GM21825 (cell line): ENCODE data around the gene CHRDL2.
"Not testable (repeated sequence)": the region's sequence is repeated elsewhere in the genome, so short reads cannot be mapped to it uniquely, and the experiment has no call there.

Source experiments
- ATAC-seq: cut with Tn5 transposase; IDR thresholded peaks from one replicate; pipeline ENCODE4 v1.9.1; 2021; ENCODE audit warnings: mild to moderate bottlenecking, moderate library complexity; ENCODE audit not compliant: unreplicated experiment

The CHRDL2 gene

DNA sequence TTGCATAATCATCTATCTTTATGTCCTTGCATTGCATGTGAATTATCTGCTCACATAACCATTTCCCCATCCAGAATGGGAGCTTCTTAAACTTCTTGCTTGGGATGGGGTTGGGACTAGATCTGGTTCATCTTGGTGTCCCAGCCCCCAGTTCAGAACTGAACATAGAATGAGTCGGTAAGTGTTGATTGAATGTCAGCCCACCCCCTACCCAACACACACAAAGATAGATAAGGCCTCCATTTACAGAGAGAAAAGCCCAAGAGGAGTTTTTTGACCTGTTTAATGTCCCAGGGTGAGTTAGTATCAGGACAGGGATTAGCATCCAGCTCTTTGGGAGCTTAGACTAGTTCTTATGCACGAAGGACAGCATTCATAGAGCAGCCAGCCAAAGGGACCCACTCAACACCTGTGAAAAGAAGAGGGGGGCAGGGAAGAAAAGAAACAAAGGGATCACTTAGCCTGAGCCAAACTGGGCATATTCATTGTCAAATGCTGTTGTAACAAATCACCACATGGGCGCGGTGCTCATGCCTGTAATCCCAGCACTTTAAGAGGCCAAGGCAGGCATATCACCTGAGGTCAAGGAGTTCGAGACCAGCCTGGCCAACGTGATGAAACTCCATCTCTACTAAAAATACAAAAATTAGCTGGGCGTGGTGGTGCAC, 57.4 kb downstream of the CHRDL2 start:
- no peak for ATAC-seq

DNA sequence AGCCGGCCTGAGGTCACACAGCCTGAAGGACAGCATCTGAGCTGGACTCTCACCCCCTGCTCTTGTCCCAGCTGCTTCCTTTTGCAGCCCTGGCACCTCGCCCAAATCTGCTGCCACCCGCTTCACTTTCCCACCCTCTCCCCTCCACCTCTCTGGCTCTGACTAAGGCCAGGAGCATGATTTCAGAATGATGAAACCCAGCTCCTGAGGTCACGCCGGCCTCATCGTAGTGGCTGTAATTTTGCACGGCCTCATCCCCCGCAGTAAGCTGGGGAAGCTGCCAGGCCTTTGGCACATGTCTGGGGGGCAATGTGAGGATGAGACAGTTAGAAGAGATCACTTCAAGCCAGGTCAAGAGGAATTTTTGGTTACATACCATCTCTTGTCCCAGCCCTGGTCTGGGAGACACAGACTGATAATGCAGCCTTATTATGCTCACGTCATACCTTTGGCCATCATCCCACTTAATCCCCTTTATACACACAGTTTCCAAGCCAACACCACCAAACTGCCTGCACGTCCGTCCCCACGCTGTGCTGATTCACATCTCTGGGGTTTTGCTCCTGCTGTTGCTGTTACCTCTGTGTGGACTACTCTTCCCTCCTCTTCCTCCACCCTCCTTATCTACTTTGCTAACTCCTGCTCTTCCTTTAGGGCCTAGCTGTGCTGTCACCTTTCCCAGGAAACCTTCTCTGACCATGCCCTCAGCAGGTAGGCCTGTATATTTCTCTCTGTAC, 58.1 kb downstream of the CHRDL2 start:
- no peak for ATAC-seq

DNA sequence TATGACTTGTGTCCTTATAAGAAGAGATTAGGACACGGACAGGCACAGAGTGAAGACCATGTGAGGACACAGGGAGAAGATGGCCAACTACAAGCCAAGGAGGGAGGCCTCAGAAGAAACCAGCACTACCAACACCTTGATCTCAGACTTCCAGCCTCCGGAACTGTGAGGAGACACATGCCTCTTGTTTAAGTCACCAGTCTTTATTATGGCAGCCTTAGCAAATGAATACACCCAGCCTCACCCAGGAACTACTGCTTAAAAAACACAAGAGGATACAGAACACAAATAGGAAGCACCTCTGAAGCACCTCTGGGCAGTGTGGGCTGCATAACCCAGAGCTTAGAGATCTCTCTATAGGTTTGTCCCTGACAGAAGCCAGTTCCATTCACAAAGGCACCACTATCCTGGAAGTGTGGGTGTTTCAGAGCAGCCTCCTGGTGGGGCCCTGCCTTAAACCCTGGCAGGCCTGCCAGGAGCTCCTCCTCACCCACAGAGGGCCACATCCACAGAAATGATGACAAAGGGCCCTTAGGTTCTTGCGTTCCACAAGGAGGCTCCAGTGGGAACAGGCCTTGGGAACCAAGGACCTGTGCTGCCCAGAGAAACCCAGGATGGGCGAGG, 58.8 kb downstream of the CHRDL2 start:
- no peak for ATAC-seq

- no peak for ATAC-seq
These were observed 59.6 kb downstream of the CHRDL2 start for GRCh38 chr11:74671520-74672196.

DNA sequence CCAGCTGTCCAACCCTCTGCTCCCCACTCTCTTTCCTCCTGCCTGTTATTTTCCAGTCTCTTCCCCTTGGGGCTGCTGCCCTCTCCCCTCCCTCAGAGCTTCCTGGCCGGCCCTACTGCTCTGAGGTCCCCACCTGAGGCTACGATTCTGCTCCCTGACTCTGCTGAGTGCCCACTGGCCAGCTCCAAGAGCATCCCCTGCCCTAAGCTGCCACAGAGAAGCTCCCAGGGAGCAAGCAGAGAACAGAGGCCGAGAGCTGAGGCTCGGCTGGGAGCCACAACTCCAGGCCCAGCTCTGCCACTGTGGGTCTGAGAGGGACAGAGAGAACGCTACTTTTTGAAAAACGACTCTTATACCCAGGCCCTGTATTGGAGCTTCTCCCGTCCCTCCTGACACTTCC, 61.1 kb downstream of the CHRDL2 start:
- no peak for ATAC-seq

GRCh38 chr11:74669211-74670160, 61.7 kb downstream of the CHRDL2 start:
- no peak for ATAC-seq

DNA sequence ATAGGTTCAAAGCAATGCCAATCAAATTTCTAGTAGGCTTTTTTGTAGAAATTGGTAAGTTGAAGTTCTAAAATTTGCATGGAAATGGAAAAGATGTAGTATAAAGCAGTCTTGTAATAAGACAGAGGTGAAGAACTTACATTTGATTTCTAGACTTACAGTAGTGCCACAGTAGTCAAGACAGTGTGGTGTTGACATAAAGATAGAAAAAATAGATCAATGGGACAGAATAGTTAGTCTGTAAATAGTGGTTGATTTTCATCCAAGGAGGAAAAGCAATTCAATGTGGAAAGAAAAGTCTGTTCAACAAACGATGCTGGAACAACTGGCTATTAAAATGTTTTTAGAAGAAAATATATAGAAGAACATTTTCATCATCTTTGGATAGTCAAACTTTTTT, 67.9 kb downstream of the CHRDL2 start:
- no peak for ATAC-seq

DNA sequence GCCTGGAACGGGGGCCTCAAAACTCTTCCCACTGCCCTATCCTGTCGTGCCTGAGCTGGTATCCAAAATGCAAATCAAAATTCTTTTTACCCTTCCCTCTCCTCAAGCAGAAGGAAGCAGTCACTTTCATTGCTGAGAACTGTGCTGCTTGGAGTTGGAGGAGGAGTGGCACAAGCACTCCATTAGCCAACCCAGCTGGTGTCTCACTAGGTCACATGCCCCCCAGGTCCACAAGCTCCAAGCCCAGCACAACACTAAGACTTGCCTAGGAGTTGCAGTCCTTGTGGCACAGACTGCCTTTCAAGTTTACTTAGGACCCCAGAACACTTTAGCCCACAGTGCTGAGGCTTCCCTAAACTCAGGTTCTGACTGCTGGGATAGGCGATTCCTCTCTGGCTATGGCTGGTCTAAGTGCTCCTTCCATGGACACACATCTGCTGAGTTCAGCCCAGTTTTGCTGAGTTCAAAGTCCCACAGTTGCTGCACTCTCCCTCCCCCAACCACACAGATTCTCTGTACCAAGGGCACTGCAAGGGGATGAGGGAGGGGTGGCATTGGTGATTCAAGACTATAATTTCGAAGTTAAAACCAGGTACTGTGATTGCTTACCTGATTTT, 68.6 kb downstream of the CHRDL2 start:
- no peak for ATAC-seq

- ATAC-seq = not testable (repeated sequence)
These were observed 72.1 kb downstream of the CHRDL2 start for GRCh38 chr11:74659124-74659523.

- ATAC-seq = no peak
These were observed 76.2 kb downstream of the CHRDL2 start for GRCh38 chr11:74654976-74655375.

DNA sequence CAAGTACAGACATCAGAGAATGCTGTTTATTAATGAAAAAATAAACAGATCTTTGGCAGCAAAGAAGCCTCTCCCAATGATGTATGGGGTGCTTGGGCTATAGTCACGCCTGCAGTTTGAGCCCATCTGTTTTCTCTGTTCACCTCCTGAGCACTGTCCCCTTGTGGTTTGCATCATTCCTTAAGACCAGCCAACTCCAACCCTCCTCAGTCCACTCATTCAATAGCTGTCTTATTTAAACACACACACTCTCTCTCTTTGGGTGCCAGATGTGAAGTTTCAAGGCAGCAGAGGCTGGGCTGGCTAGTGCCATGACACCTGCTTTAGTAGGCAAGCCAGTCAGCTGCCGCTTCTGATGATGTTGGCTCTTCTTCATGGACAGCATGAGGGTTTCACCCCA, 80.7 kb downstream of the CHRDL2 start:
- no peak for ATAC-seq

GRCh38 chr11:74648894-74649293, 82.3 kb downstream of the CHRDL2 start:
- ATAC-seq = no peak

DNA sequence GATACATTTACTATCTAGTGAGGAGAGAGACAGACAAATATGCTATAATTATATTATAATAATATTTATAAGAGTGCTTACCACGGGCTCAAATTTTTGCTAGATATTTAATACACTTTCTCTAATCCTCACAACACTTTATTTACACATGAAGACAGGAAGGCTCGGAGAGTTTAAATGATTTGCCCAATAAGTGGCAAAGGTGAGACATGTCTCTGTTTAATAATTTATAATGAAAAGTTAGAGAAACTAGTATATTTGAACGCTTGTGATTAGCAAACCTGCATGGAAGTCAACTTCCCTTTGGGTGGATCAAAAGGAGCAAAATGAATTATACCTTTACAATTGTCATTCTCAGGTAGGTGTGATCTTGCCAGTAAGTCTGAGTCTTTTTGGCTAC, 83.4 kb downstream of the CHRDL2 start:
- no peak for ATAC-seq

- no peak for ATAC-seq
These were observed 83.8 kb downstream of the CHRDL2 start for GRCh38 chr11:74647404-74647803.

GRCh38 chr11:74646954-74647353, 84.3 kb downstream of the CHRDL2 start:
- no peak for ATAC-seq
